Endothelial cell of umbilical vein (primary cell): Measurements from ENCODE around the gene MRPL32. TPM values are rescaled to one million over a fixed set of nuclear protein-coding genes. Genes with fewer than 3 reads are reported as not detected.

ENCODE experiments used
- BruUV-seq: library from RNA; stranded (reverse); fragments of 400-500 nt; replicated peaks from 2 replicates; lab custom pipeline; 2021; lab: Mats Ljungman, UMichigan
- CTCF ChIA-PET: fragments of 300-600, 350-600 bp; sonication (Branson Sonifier 250); formaldehyde crosslinking; loops from one replicate; lab custom pipeline; 2021; ENCODE audit warnings: antibody characterized with exemption, inconsistent platforms; lab: Charles Lee
- POLR2A ChIA-PET: fragments of 300-600, 350-600 bp; sonication (Branson Sonifier 250); formaldehyde crosslinking; loops from one replicate; lab custom pipeline; 2021; ENCODE audit warnings: antibody characterized with exemption, inconsistent platforms; lab: Charles Lee
- DNase-seq: peaks from one replicate; pipeline ENCODE4 v3.0.0-alpha.2; 2011; ENCODE audit warnings: low read depth, low spot score
- FAIRE-seq: peaks from 2 replicates; lab custom pipeline; 2011; peaks lifted over from hg19 to GRCh38; lab: Jason Lieb, UNC
- H2AFZ ChIP-seq: 2 replicates; pipeline ENCODE4 v1.6.0; 2012; ENCODE audit warnings: low read depth, low read length, control low read depth, inconsistent platforms
- H3K27ac ChIP-seq: 2 replicates; pipeline ENCODE4 v1.5.1; 2011; ENCODE audit warnings: low read depth, mild to moderate bottlenecking, control low read depth, low read length, moderate library complexity; ENCODE audit not compliant: insufficient read depth
- H3K27me3 ChIP-seq, 2 experiments: 2 replicates each; pipeline versions ENCODE4 v1.6.0 to v1.6.1; 2011; ENCODE audit warnings: low read length in 2 of 2, mixed read lengths in 1 of 2; ENCODE audit not compliant: control insufficient read depth in 2 of 2, insufficient read depth in 2 of 2
- H3K36me3 ChIP-seq, 2 experiments: 2 replicates in 1 of 2; 3 replicates in 1 of 2; pipeline ENCODE4 v1.5.1; 2011; ENCODE audit warnings: low read length in 2 of 2, mild to moderate bottlenecking in 1 of 2, moderate library complexity in 1 of 2; ENCODE audit not compliant: control insufficient read depth in 2 of 2, insufficient read depth in 2 of 2; ENCODE audit errors: extremely low read depth in 1 of 2
- H3K4me1 ChIP-seq: 3 replicates; pipeline ENCODE4 v1.5.1; 2011; ENCODE audit warnings: mild to moderate bottlenecking, low read length; ENCODE audit not compliant: control insufficient read depth, insufficient read depth; ENCODE audit errors: extremely low read depth
- H3K4me2 ChIP-seq: 2 replicates; pipeline ENCODE4 v1.6.1; 2011; ENCODE audit warnings: low read length, control low read depth, mixed read lengths; ENCODE audit not compliant: insufficient read depth
- H3K4me3 ChIP-seq, 3 experiments: fragments of 200-600 bp in 1 of 3; sonication (generic), shearing (Covaris generic) in 1 of 3; replicated peaks in 1 of 3; 2 replicates each; pipeline ENCODE4 v1.5.1; 2011 to 2016; ENCODE audit warnings: control low read depth in 3 of 3, low read length in 3 of 3, mild to moderate bottlenecking in 2 of 3, inconsistent platforms in 1 of 3, low read depth in 1 of 3, moderate library complexity in 1 of 3; ENCODE audit not compliant: insufficient read depth in 1 of 3
- H3K79me2 ChIP-seq: 2 replicates; pipeline ENCODE4 v1.6.0; 2012; ENCODE audit warnings: low read length, inconsistent platforms; ENCODE audit not compliant: control insufficient read depth, insufficient read depth
- H3K9ac ChIP-seq: replicated peaks from 2 replicates; pipeline ENCODE3; 2011; ENCODE audit warnings: low read length, control low read depth; ENCODE audit not compliant: insufficient read depth; ENCODE audit errors: extremely low read depth
- H3K9me1 ChIP-seq: replicated peaks from 3 replicates; pipeline ENCODE4 v1.6.0; 2011; ENCODE audit warnings: mild to moderate bottlenecking, low read length; ENCODE audit not compliant: control insufficient read depth, insufficient read depth; ENCODE audit errors: extremely low read depth
- H3K9me3 ChIP-seq: replicated peaks from 2 replicates; pipeline ENCODE4 v1.5.1; 2012; ENCODE audit warnings: low read length, inconsistent platforms; ENCODE audit not compliant: control insufficient read depth, insufficient read depth
- H4K20me1 ChIP-seq: replicated peaks from 2 replicates; pipeline ENCODE3; 2011; ENCODE audit warnings: mild to moderate bottlenecking, low read length; ENCODE audit not compliant: control insufficient read depth, insufficient read depth; ENCODE audit errors: extremely low read depth
- EZH2 ChIP-seq: IDR thresholded peaks from 2 replicates; pipeline ENCODE4 v1.6.1; 2012; ENCODE audit warnings: borderline replicate concordance, low read depth, mild to moderate bottlenecking, moderate library complexity, low read length, inconsistent platforms; ENCODE audit not compliant: severe bottlenecking
- FOS ChIP-seq: IDR thresholded peaks from 2 replicates; pipeline ENCODE4 v1.6.1; 2011; ENCODE audit warnings: mild to moderate bottlenecking, low read length, moderate library complexity, borderline replicate concordance; ENCODE audit not compliant: insufficient read depth
- GATA2 ChIP-seq: IDR thresholded peaks from 2 replicates; pipeline ENCODE4 v1.7.0; 2011; ENCODE audit warnings: low read depth, mild to moderate bottlenecking, moderate library complexity, mixed read lengths, low read length; ENCODE audit not compliant: insufficient read length, insufficient read depth
- JUN ChIP-seq: IDR thresholded peaks from 2 replicates; pipeline ENCODE4 v1.6.1; 2011; ENCODE audit warnings: borderline replicate concordance, low read depth; ENCODE audit not compliant: insufficient read length, insufficient read depth
- MYC ChIP-seq: IDR thresholded peaks from one replicate; pipeline ENCODE4 v1.6.1; 2011; ENCODE audit warnings: mild to moderate bottlenecking, low read depth, low read length
- POLR2A ChIP-seq: IDR thresholded peaks from 2 replicates; pipeline ENCODE4 v1.6.1; 2012; ENCODE audit warnings: low read depth, mild to moderate bottlenecking, control low read depth, low read length
- POLR2AphosphoS5 ChIP-seq: IDR thresholded peaks from 2 replicates; pipeline ENCODE4 v1.6.1; 2012; ENCODE audit warnings: low read depth, mild to moderate bottlenecking, control low read depth, low read length, moderate library complexity; ENCODE audit not compliant: insufficient read depth
- dilution Hi-C: fragments of 300-500 bp; cut with MboI; formaldehyde crosslinking; loops from one replicate; pipeline ENCODE4 v1.15.0; 2019; ENCODE audit warnings: low sequenced_read_pairs; ENCODE audit not compliant: extremely low pct_ligation_motif_present
- intact Hi-C: fragments of 100-400 bp; cut with micrococcal nuclease; formaldehyde crosslinking; loops from one replicate; pipeline ENCODE4 v1.10.0; 2022
- polyA plus RNA-seq, 4 experiments: library from polyadenylated mRNA; depleted of rRNA in 3 of 4; stranded (reverse) in 3 of 4; unstranded in 1 of 4; fragments of >200 nt; gene quantifications; 2 replicates each; pipeline versions ENCODE4 v1.2.1 to v1.2.3, GENCODE V29; 2011 to 2012; ENCODE audit warnings: missing spikeins in 1 of 4
- total RNA-seq: library from RNA; stranded (reverse); gene quantifications from 2 replicates; pipeline ENCODE4 v1.2.3, GENCODE V29; 2021
- TF ChIP-seq, protein P1 (sequence below), 2 donors: IDR thresholded peaks; 1 replicate in 1 of 2; 2 replicates in 1 of 2; pipeline ENCODE4 v1.5.1; 2011; ENCODE audit warnings: low read length in 2 of 2, mild to moderate bottlenecking in 2 of 2, moderate library complexity in 2 of 2, control low read depth in 1 of 2, inconsistent platforms in 1 of 2, low read depth in 1 of 2; ENCODE audit not compliant: insufficient read depth in 1 of 2; ENCODE audit errors: extremely low read depth in 1 of 2
- TF ChIP-seq, protein P2 (sequence below): IDR thresholded peaks from 2 replicates; pipeline ENCODE4 v1.6.1; 2011; ENCODE audit not compliant: insufficient read depth, insufficient read length

MRPL32 gene
- total and polyA plus RNA-seq, 2 donors (not counting 3 experiments of a cell fraction or from before 2014, with no cell fraction given): 39.9 to 62.2 TPM

DNA sequence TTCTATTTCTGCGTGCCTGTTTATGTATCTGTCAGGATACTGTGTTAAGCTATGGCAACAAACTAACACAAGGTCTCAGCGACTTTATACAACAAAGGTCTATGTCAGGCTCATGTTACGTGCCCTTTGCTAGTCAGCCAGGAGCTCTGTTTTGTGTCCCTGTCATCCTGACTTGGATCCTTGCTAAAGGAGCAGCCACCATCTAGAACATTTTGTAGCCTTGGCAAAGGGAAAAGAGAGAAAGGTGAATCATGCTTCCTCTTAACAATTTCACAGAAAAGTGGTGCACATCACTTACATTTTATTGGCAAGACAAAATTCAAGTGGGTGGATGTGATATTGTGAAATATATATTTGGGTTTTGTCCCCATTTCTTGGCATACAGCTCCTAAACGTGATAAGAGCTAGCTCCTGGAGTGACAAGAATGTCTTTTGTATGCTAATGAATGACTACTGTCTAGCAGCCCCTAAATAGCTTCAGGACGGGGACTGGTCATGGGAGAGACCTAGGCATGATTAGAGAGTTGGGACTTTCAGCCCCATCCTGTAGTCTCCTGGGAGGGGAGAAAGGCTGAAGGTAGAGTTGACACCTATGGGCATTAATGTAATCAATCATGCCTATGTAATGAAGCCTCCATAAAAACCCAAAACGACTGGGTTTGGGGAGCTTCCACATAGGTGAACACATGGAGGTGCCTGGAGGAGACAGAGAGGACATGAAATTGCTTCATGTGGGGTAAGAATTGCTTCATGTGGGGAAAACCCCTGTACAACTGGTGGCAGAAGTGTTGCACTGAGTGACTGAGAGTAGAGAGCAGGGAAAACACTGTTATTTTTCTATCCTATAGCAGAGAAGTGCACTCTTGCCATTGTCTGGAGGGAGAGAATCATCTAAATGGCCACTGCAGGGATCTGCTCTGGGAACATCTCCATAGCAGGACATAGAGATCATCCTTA, 33.0 kb downstream of the MRPL32 start:
- H3K27me3 ChIP-seq: peaks cover 0 to 4% of the 10 kb centered on the region in 2 experiments
- no peak overlapping the region for H3K4me3 ChIP-seq
- no peaks in the 10 kb centered on the region for H4K20me1 ChIP-seq
- no peak overlapping the region for H3K4me2 ChIP-seq
- dilution Hi-C loops (no loop called here), intact Hi-C loops (no loop called here)
- TF ChIP-seq MYC (no peak), POLR2A (no peak), POLR2AphosphoS5 (no peak), GATA2 (no peak), EZH2 (no peak), JUN (no peak), FOS (no peak)
- TF ChIP-seq, protein P1, sequence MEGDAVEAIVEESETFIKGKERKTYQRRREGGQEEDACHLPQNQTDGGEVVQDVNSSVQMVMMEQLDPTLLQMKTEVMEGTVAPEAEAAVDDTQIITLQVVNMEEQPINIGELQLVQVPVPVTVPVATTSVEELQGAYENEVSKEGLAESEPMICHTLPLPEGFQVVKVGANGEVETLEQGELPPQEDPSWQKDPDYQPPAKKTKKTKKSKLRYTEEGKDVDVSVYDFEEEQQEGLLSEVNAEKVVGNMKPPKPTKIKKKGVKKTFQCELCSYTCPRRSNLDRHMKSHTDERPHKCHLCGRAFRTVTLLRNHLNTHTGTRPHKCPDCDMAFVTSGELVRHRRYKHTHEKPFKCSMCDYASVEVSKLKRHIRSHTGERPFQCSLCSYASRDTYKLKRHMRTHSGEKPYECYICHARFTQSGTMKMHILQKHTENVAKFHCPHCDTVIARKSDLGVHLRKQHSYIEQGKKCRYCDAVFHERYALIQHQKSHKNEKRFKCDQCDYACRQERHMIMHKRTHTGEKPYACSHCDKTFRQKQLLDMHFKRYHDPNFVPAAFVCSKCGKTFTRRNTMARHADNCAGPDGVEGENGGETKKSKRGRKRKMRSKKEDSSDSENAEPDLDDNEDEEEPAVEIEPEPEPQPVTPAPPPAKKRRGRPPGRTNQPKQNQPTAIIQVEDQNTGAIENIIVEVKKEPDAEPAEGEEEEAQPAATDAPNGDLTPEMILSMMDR (IDR thresholded peaks at IDR 0.05; ENCODE audit: extremely low read depth in 1 of 2, insufficient read depth in 1 of 2, low read depth in 1 of 2, low read length in 2 of 2): no peak
- TF ChIP-seq, protein P2, sequence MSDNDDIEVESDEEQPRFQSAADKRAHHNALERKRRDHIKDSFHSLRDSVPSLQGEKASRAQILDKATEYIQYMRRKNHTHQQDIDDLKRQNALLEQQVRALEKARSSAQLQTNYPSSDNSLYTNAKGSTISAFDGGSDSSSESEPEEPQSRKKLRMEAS: no peak
- no peak overlapping the region for H2AFZ ChIP-seq
- H3K79me2 ChIP-seq: no peaks in the 10 kb centered on the region
- H3K4me1 ChIP-seq: no peaks in the 10 kb centered on the region
- H3K9me3 ChIP-seq: no peaks in the 10 kb centered on the region
- H3K36me3 ChIP-seq: no peaks in the 10 kb centered on the region
- H3K9me1 ChIP-seq: no peaks in the 10 kb centered on the region
- no TSS peak for BruUV-seq
- H3K27ac ChIP-seq: no peak overlapping the region
- CTCF ChIA-PET: interaction anchor here (1.3 kb wide), 1 partner anchor 24 kb away, joined by 4 read pairs; no protein-coding TSS in a partner anchor
- H3K9ac ChIP-seq: no peak overlapping the region
- FAIRE-seq (no peak), DNase-seq (no peak)
- POLR2A ChIA-PET: no interaction called here
